ENCODE results near the gene GNAQ. TPM values are rescaled to one million over a fixed set of nuclear protein-coding genes. Genes with fewer than 3 reads are reported as not detected.
"Not testable (repeated sequence)": the region's sequence is repeated elsewhere in the genome, so short reads cannot be mapped to it uniquely, and the experiment has no call there.

The GNAQ gene
- total and polyA plus RNA-seq, 2 donors: 42.2 to 78.5 TPM

GRCh38 chr9:77883846-77884771 is 147.5 kb downstream of the GNAQ start:
- no peak for DNase-seq (ENCODE audit: extremely low spot score)
- 43% methylated on average over 5 of the region's 5 CpGs for WGBS
- Histone ChIP-seq H3K4me3 (ENCODE audit: low read depth, low read length) (no peak overlapping the region), H3K36me3 (ENCODE audit: insufficient read depth) (no peaks in the 10 kb centered on the region), H3K4me1 (ENCODE audit: insufficient read depth) (peaks cover 2% of the 10 kb centered on the region), H3K27ac (ENCODE audit: low read depth) (no peak overlapping the region)

- no peak overlapping the region for H3K4me3 ChIP-seq (ENCODE audit: low read depth, low read length)
- DNase-seq (ENCODE audit: extremely low spot score): no peak
- no peak overlapping the region for H3K27ac ChIP-seq (ENCODE audit: low read depth)
- peaks cover 2% of the 10 kb centered on the region for H3K4me1 ChIP-seq (ENCODE audit: insufficient read depth)
- no peaks in the 10 kb centered on the region for H3K36me3 ChIP-seq (ENCODE audit: insufficient read depth)
These were observed 148.5 kb downstream of the GNAQ start for GRCh38 chr9:77883133-77883532.

- WGBS: 64% methylated on average over 4 of the region's 4 CpGs
- H3K4me3 ChIP-seq (ENCODE audit: low read depth, low read length): no peak overlapping the region
- H3K4me1 ChIP-seq (ENCODE audit: insufficient read depth): peaks cover 2% of the 10 kb centered on the region
- DNase-seq (ENCODE audit: extremely low spot score): no peak
- no peak overlapping the region for H3K27ac ChIP-seq (ENCODE audit: low read depth)
- no peaks in the 10 kb centered on the region for H3K36me3 ChIP-seq (ENCODE audit: insufficient read depth)
These were observed 149.3 kb downstream of the GNAQ start for GRCh38 chr9:77882294-77882693.

- WGBS: 97% methylated on average over 8 of the region's 8 CpGs
- not testable (repeated sequence) for H3K4me3 ChIP-seq (ENCODE audit: low read depth, low read length); H3K27ac ChIP-seq (ENCODE audit: low read depth); H3K4me1 ChIP-seq (ENCODE audit: insufficient read depth); DNase-seq (ENCODE audit: extremely low spot score); H3K36me3 ChIP-seq (ENCODE audit: insufficient read depth)
These were observed 150.0 kb downstream of the GNAQ start for GRCh38 chr9:77881634-77882033.

- 74% methylated on average over 8 of the region's 8 CpGs for WGBS
- H3K27ac ChIP-seq (ENCODE audit: low read depth): no peak overlapping the region
- no peak for DNase-seq (ENCODE audit: extremely low spot score)
- H3K4me1 ChIP-seq (ENCODE audit: insufficient read depth): peaks cover 2% of the 10 kb centered on the region
- no peaks in the 10 kb centered on the region for H3K36me3 ChIP-seq (ENCODE audit: insufficient read depth)
- H3K4me3 ChIP-seq (ENCODE audit: low read depth, low read length): no peak overlapping the region
These were observed 150.5 kb downstream of the GNAQ start for GRCh38 chr9:77881111-77881510.

GRCh38 chr9:77879437-77879943 is 152.1 kb downstream of the GNAQ start:
- DNase-seq (ENCODE audit: extremely low spot score): no peak
- H3K4me3 ChIP-seq (ENCODE audit: low read depth, low read length): no peak overlapping the region
- no peaks in the 10 kb centered on the region for H3K36me3 ChIP-seq (ENCODE audit: insufficient read depth)
- 59% methylated on average over 8 of the region's 8 CpGs for WGBS
- H3K27ac ChIP-seq (ENCODE audit: low read depth): no peak overlapping the region
- no peaks in the 10 kb centered on the region for H3K4me1 ChIP-seq (ENCODE audit: insufficient read depth)

- not testable (repeated sequence) for DNase-seq (ENCODE audit: extremely low spot score); H3K27ac ChIP-seq (ENCODE audit: low read depth); H3K4me1 ChIP-seq (ENCODE audit: insufficient read depth); H3K4me3 ChIP-seq (ENCODE audit: low read depth, low read length); H3K36me3 ChIP-seq (ENCODE audit: insufficient read depth)
- 92% methylated on average over 5 of the region's 5 CpGs for WGBS
These were observed 152.8 kb downstream of the GNAQ start for GRCh38 chr9:77878793-77879192.

- Histone ChIP-seq H3K36me3 (ENCODE audit: insufficient read depth) (no peaks in the 10 kb centered on the region), H3K27ac (ENCODE audit: low read depth) (no peak overlapping the region), H3K4me1 (ENCODE audit: insufficient read depth) (no peaks in the 10 kb centered on the region), H3K4me3 (ENCODE audit: low read depth, low read length) (no peak overlapping the region)
- 97% methylated on average over 1 of the region's 1 CpG for WGBS
- no peak for DNase-seq (ENCODE audit: extremely low spot score)
These were observed 153.6 kb downstream of the GNAQ start for GRCh38 chr9:77877976-77878375.

GRCh38 chr9:77876590-77876989 is 155.0 kb downstream of the GNAQ start:
- H3K4me3 ChIP-seq (ENCODE audit: low read depth, low read length): no peak overlapping the region
- H3K4me1 ChIP-seq (ENCODE audit: insufficient read depth): no peaks in the 10 kb centered on the region
- 55% methylated on average over 3 of the region's 3 CpGs for WGBS
- H3K27ac ChIP-seq (ENCODE audit: low read depth): no peak overlapping the region
- no peak for DNase-seq (ENCODE audit: extremely low spot score)
- no peaks in the 10 kb centered on the region for H3K36me3 ChIP-seq (ENCODE audit: insufficient read depth)

- Histone ChIP-seq H3K4me1 (ENCODE audit: insufficient read depth) (no peaks in the 10 kb centered on the region), H3K27ac (ENCODE audit: low read depth) (no peak overlapping the region), H3K4me3 (ENCODE audit: low read depth, low read length) (no peak overlapping the region), H3K36me3 (ENCODE audit: insufficient read depth) (no peaks in the 10 kb centered on the region)
- 14% methylated on average over 2 of the region's 2 CpGs for WGBS
- no peak for DNase-seq (ENCODE audit: extremely low spot score)
These were observed 155.5 kb downstream of the GNAQ start for GRCh38 chr9:77876091-77876490.

GRCh38 chr9:77872863-77873262 is 158.7 kb downstream of the GNAQ start:
- 69% methylated on average over 3 of the region's 3 CpGs for WGBS
- Histone ChIP-seq H3K4me3 (ENCODE audit: low read depth, low read length) (no peak overlapping the region), H3K4me1 (ENCODE audit: insufficient read depth) (no peaks in the 10 kb centered on the region), H3K27ac (ENCODE audit: low read depth) (no peak overlapping the region), H3K36me3 (ENCODE audit: insufficient read depth) (no peaks in the 10 kb centered on the region)
- DNase-seq (ENCODE audit: extremely low spot score): no peak

- Histone ChIP-seq H3K4me3 (ENCODE audit: low read depth, low read length) (no peak overlapping the region), H3K27ac (ENCODE audit: low read depth) (no peak overlapping the region), H3K36me3 (ENCODE audit: insufficient read depth) (no peaks in the 10 kb centered on the region), H3K4me1 (ENCODE audit: insufficient read depth) (no peaks in the 10 kb centered on the region)
- DNase-seq (ENCODE audit: extremely low spot score): no peak
These were observed 159.4 kb downstream of the GNAQ start for GRCh38 chr9:77872177-77872576.

GRCh38 chr9:77871483-77871882 is 160.1 kb downstream of the GNAQ start:
- WGBS: 81% methylated on average over 1 of the region's 1 CpG
- no peak overlapping the region for H3K4me3 ChIP-seq (ENCODE audit: low read depth, low read length)
- no peaks in the 10 kb centered on the region for H3K36me3 ChIP-seq (ENCODE audit: insufficient read depth)
- no peak overlapping the region for H3K27ac ChIP-seq (ENCODE audit: low read depth)
- no peak for DNase-seq (ENCODE audit: extremely low spot score)
- no peaks in the 10 kb centered on the region for H3K4me1 ChIP-seq (ENCODE audit: insufficient read depth)

GRCh38 chr9:77866878-77867277 is 164.7 kb downstream of the GNAQ start:
- Histone ChIP-seq H3K27ac (ENCODE audit: low read depth) (no peak overlapping the region), H3K4me3 (ENCODE audit: low read depth, low read length) (no peak overlapping the region), H3K36me3 (ENCODE audit: insufficient read depth) (no peaks in the 10 kb centered on the region), H3K4me1 (ENCODE audit: insufficient read depth) (no peaks in the 10 kb centered on the region)
- no peak for DNase-seq (ENCODE audit: extremely low spot score)
- 95% methylated on average over 1 of the region's 1 CpG for WGBS
